HEK293 (cell line): ENCODE results near the gene KLF7.

Experiments used
- CTCF ChIA-PET: fragments of 350-600 bp; formaldehyde crosslinking; extraction: SDS; loops from one replicate; lab custom pipeline; 2021; ENCODE audit warnings: antibody characterized with exemption; lab: Yijun Ruan, JAX
- POLR2A ChIA-PET: fragments of 300-600 bp; formaldehyde crosslinking; extraction: SDS; loops from one replicate; lab custom pipeline; 2020; ENCODE audit warnings: antibody characterized with exemption, inconsistent platforms; lab: Yijun Ruan, JAX
- H3K27ac ChIP-seq: fragments of 200-500 bp; sonication (Bioruptor generic); 2 replicates; pipeline ENCODE4 v1.5.1; 2014; ENCODE audit warnings: low read depth, low read length, control low read depth, inconsistent platforms; ENCODE audit errors: extremely low read depth
- H3K36me3 ChIP-seq, 2 experiments: fragments of 200-500 bp in 1 of 2; sonication (Bioruptor generic) in 1 of 2; 1 replicate in 1 of 2; 2 replicates in 1 of 2; pipeline ENCODE4 v1.5.1; 2014 to 2017; ENCODE audit warnings: inconsistent platforms in 2 of 2, low read length in 2 of 2; ENCODE audit not compliant: control insufficient read depth in 2 of 2, insufficient read depth in 1 of 2
- H3K4me1 ChIP-seq: fragments of 200-500 bp; sonication (Bioruptor generic); 2 replicates; pipeline ENCODE4 v1.5.1; 2014; ENCODE audit warnings: mild to moderate bottlenecking, low read length, inconsistent platforms; ENCODE audit not compliant: control insufficient read depth, insufficient read depth
- H3K4me3 ChIP-seq: 2 replicates; pipeline ENCODE4 v1.5.1; 2011; ENCODE audit warnings: low read depth, mild to moderate bottlenecking, control low read depth, low read length, moderate library complexity
- H3K9me3 ChIP-seq: fragments of 200-500 bp; sonication (Bioruptor generic); 2 replicates; pipeline ENCODE4 v1.5.1; 2014; ENCODE audit warnings: low read depth, low read length, inconsistent platforms; ENCODE audit not compliant: control insufficient read depth, insufficient read depth
- BCL11B ChIP-seq: fragments of 450-650 bp; formaldehyde crosslinking; IDR thresholded peaks from 2 replicates; pipeline ENCODE4 v1.5.1; 2016; ENCODE audit warnings: low read depth, missing biosample characterization, missing genetic modification characterization
- KLF17 ChIP-seq: fragments of 450-650 bp; formaldehyde crosslinking; IDR thresholded peaks from 2 replicates; pipeline ENCODE4 v1.5.1; 2016; ENCODE audit warnings: missing biosample characterization, missing genetic modification characterization
- SALL2 ChIP-seq: fragments of 450-650 bp; formaldehyde crosslinking; IDR thresholded peaks from 2 replicates; pipeline ENCODE4 v1.5.0; 2017; ENCODE audit warnings: missing biosample characterization, mild to moderate bottlenecking, missing genetic modification characterization, borderline replicate concordance
- ZNF10 ChIP-seq: fragments of 450-650 bp; formaldehyde crosslinking; IDR thresholded peaks from 2 replicates; pipeline ENCODE4 v1.5.1; 2017; ENCODE audit warnings: missing biosample characterization, missing genetic modification characterization
- ZNF221 ChIP-seq: fragments of 450-650 bp; formaldehyde crosslinking; IDR thresholded peaks from 2 replicates; pipeline ENCODE4 v1.5.1; 2017; ENCODE audit warnings: missing biosample characterization, missing genetic modification characterization, borderline replicate concordance
- ZNF426 ChIP-seq: fragments of 450-650 bp; formaldehyde crosslinking; IDR thresholded peaks from 2 replicates; pipeline ENCODE4 v1.5.1; 2017; ENCODE audit warnings: missing biosample characterization, missing genetic modification characterization, mild to moderate bottlenecking, inconsistent platforms, moderate library complexity
- ZNF571 ChIP-seq: fragments of 450-650 bp; formaldehyde crosslinking; IDR thresholded peaks from 2 replicates; pipeline ENCODE4 v1.5.0; 2017; ENCODE audit warnings: missing biosample characterization, missing genetic modification characterization
- ZNF580 ChIP-seq: fragments of 450-650 bp; formaldehyde crosslinking; IDR thresholded peaks from 2 replicates; pipeline ENCODE4 v1.5.1; 2016; ENCODE audit warnings: missing biosample characterization, missing genetic modification characterization
- ZNF600 ChIP-seq: fragments of 450-650 bp; formaldehyde crosslinking; IDR thresholded peaks from 2 replicates; pipeline ENCODE4 v1.5.1; 2016; ENCODE audit warnings: missing biosample characterization, missing genetic modification characterization
- ZNF624 ChIP-seq: fragments of 450-650 bp; formaldehyde crosslinking; IDR thresholded peaks from 2 replicates; pipeline ENCODE4 v1.5.1; 2017; ENCODE audit warnings: missing biosample characterization, missing genetic modification characterization
- TF ChIP-seq, protein P1 (sequence below): fragments of 450-650 bp; formaldehyde crosslinking; IDR thresholded peaks from 2 replicates; pipeline ENCODE4 v1.5.1; 2016; ENCODE audit warnings: missing biosample characterization, missing genetic modification characterization

Gene KLF7

DNA sequence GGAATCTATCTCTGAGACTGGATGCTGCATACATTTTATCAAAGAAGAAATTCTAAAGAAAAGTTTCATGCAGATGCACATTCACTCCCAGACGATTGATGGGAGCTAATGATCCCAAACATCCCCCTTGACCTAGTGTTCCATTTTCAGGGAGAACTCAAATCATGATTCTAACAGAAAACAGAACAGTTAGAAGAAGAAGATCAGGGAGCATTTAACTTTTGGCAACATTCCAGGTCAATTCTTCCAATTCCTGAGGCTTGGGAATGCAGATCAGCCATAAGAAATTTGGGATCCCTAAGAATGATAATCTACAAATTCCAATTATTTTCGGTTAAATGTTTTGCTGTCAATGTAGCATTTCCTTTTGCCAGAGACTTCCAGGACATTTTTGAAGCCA, 129.9 kb downstream of the KLF7 start:
- H3K4me3 ChIP-seq: no peak overlapping the region
- CTCF ChIA-PET: no interaction called here
- no peaks in the 10 kb centered on the region for H3K9me3 ChIP-seq
- POLR2A ChIA-PET: no interaction called here
- no peaks in the 10 kb centered on the region for H3K4me1 ChIP-seq
- H3K36me3 ChIP-seq: no peaks in the 10 kb centered on the region
- H3K27ac ChIP-seq: no peak overlapping the region
- no peak for TF ChIP-seq KLF17 (tag by site-specific recombination)
- TF ChIP-seq ZNF10 (tag by site-specific recombination): no peak
- no peak for TF ChIP-seq ZNF624
- TF ChIP-seq ZNF580: no peak
- no peak for TF ChIP-seq BCL11B
- TF ChIP-seq, protein P1, sequence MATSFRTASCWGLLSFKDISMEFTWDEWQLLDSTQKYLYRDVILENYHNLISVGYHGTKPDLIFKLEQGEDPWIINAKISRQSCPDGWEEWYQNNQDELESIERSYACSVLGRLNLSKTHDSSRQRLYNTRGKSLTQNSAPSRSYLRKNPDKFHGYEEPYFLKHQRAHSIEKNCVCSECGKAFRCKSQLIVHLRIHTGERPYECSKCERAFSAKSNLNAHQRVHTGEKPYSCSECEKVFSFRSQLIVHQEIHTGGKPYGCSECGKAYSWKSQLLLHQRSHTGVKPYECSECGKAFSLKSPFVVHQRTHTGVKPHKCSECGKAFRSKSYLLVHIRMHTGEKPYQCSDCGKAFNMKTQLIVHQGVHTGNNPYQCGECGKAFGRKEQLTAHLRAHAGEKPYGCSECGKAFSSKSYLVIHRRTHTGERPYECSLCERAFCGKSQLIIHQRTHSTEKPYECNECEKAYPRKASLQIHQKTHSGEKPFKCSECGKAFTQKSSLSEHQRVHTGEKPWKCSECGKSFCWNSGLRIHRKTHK (tag by site-specific recombination): no peak

- H3K36me3 ChIP-seq: no peaks in the 10 kb centered on the region
- POLR2A ChIA-PET: no interaction called here
- no peak overlapping the region for H3K27ac ChIP-seq
- no peaks in the 10 kb centered on the region for H3K9me3 ChIP-seq
- no peaks in the 10 kb centered on the region for H3K4me1 ChIP-seq
- TF ChIP-seq ZNF571 (tag by site-specific recombination): no peak
- no peak for TF ChIP-seq ZNF221 (tag by site-specific recombination)
- no peak for TF ChIP-seq ZNF426 (tag by site-specific recombination)
- TF ChIP-seq ZNF600 (tag by site-specific recombination): no peak
- no peak for TF ChIP-seq SALL2 (tag by site-specific recombination)
- CTCF ChIA-PET: interaction anchor here (1.3 kb wide), 1 partner anchor 21 kb away, joined by 3 read pairs; no protein-coding TSS in a partner anchor
- no peak overlapping the region for H3K4me3 ChIP-seq
Measured at GRCh38 chr2:207032490-207032889, 133.3 kb downstream of the KLF7 start.
